Measurements from ENCODE around the gene HSPA1A.
"Not testable (repeated sequence)": the region's sequence is repeated elsewhere in the genome, so short reads cannot be mapped to it uniquely, and the experiment has no call there.

Gene HSPA1A

DNA sequence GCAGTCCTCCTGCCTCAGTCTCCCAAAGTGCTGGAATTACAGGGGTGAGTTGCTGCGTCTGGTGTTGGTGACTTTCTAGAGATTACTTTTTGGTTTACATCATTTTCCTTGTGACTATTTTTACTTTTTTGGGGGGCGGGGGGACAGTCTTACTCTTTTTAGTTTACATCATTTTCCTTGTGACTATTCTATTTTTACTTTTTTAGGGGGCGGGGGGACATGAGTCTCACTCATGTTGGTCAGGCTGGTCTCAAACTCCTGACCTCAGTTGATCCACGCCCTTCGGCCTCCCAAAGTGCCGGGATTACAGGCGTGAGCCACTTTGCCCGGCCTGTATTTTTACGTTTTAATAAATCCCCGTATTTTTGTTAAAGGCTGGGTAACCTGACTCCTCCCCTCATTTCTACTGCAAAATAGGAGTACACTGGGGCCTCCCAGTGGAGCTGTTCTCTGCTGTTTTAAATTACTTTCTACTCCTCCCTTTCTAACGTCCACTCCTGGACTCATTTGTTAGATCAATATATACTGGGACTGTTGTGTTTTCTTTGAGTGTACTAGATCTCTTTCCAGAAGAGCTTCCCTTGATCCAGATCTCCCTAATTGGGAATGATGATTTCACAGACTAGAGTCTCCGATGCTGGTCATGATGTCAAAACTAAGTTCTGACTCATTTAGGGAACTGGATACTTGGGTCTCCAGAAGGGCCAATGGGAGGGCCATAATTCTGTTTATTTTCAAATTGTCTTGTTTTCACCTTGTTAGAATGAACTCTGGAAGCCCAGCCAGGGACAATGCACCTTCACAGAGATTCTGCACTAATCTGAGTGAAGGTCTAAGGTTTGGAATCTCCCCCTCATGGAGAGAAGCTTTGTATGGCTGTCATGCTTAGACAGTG, 21.4 kb downstream of the HSPA1A start:
- no peak for DNase-seq

- DNase-seq = no peak
Observed at GRCh38 chr6:31837369-31838113, 22.2 kb downstream of the HSPA1A start.

GRCh38 chr6:31838114-31838553, 22.8 kb downstream of the HSPA1A start:
- not testable (repeated sequence) for DNase-seq

DNA sequence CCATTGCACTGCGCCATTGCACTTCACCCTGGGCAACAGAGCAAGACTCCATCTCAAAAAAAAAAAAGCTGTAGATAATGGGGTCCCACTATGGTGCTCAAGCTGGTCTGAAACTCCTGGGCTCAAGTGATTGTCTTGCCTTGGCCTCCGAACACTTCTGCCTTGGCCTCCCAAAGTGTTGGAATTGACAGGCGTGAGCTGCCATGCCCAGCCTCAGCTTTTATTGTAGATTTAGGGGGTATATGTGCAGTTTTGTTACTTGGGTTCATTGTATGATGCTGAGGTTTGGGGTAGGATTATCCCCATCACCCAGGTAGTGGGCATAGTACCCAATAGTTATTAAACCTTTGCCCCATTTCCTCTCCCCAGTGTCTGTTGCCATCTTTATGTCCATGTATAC, 23.6 kb downstream of the HSPA1A start:
- no peak for DNase-seq

- DNase-seq = not testable (repeated sequence)
Observed at GRCh38 chr6:31839779-31840126, 24.4 kb downstream of the HSPA1A start.

GRCh38 chr6:31842053-31842452, 26.7 kb downstream of the HSPA1A start:
- DNase-seq = no peak

DNA sequence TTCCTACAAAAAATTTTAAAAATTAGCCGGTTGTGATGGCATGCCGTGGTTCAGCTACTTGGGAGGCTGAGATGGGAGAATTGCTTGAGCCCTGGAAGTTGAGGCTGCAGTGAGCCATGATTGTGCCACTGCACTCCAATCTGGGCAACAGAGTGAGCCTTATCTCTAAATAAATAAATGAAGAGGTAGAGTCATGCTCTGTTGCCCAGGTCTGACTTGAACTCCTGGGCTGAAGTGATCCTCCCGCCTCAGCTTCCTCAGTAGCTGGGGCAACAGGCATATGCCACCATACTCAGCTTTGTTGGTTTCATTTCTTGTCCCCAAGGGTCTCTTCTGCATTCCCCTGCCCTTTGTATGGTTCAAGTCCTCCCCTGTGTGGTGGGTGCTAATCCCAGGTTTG, 29.2 kb downstream of the HSPA1A start:
- DNase-seq = no peak

- DNase-seq = no peak
Observed at GRCh38 chr6:31847276-31847978, 32.1 kb downstream of the HSPA1A start.

DNA sequence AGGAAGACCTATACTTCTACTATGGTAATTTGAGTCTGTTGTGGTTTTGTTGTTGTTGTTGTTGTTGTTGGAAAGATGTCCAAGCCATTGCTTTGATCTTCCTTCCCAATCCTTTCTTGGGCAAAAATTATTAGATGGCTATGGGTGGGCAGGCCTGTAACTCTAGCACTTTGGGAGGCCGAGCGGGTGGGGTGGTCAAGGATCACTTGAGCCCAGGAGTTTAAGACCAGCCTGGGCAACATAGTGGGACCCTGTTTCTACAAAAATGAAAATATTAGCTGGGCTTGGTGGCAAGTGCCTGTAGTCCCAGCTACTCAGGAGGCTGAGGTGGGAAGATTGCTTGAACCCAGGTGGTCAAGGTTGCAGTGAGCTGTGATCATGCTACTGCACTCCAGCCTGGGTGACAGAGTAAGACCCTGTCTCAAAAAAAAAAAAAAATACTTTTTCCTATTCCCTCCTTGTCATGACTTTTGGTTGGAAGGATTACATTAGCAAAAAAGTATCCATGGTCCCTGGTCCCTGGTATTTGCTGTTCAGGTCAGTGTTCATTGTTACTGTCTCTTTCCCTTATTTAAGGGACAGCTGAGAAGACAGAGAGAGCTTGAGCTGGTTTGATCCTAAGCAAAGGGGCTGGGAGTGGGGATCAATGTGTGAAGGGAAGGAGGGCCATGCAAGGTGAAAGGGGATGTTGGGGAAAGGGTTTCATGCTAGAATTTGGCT, 35.6 kb downstream of the HSPA1A start:
- DNase-seq = no peak

DNA sequence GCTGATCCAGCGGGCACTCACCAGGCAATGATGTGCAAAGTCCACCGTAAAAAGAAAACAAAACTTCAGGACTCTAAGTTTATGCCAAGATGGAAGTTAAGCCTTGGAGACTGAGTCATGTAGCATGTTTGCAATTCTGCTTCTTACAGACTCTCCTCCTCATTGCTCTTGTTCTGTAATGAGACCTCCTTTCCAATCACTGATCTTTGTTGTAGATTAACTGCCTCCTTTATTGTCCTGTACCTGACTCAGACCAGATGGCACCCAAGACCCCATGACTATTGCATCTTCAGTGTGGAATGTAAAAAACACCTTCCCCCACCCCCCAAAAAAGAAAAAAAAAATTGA, 36.1 kb downstream of the HSPA1A start:
- no peak for DNase-seq

DNA sequence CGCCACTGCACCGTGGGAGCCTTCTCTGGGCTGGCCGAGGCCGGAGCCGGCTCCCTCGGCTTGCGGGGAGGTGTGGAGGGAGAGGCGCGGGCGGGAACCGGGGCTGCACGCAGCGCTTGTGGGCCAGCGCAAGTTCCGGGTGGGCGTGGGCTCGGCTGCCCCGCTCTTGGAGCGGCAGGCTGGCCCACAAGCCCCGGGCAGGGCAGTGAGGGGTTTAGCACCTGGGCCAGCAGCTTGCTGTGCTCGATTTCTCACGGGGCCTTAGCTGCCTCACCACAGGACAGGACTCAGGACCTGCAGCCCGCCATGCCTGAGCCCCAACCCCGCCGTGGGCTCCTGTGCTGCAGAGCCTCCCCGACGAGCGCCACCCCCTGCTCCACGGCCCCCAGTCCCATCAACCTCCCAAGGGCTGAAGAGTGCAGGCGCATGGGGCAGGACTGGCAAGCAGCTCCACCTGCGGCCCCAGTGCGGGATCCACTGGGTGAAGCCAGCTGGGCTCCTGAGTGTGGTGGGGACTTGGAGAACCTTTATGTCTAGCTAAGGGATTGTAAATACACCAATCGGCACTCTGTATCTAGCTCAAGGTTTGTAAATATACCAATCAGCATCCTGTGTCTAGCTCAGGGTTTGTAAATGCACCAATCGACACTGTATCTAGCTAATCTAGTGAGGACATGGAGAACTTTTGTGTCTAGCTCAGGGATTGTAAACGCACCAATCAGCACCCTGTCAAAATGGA, 36.8 kb downstream of the HSPA1A start:
- not testable (repeated sequence) for DNase-seq

DNA sequence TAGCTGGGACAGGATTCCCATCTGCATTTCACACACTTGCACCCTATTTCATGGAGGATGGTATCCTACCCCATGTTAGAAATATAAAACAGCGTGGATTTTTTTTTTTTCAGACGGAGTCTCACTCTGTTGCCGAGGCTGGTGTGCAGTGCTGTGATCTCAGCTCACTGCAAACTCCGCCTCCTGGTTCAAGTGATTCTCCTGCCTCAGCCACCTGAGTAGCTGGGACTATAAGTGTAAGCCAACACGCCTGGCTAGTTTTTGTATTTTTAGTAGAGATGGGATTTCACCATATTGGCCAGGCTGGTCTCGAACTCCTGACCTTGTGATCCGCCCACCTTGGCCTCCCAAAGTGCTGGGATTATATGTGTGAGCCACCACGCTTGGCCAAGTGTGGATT, 42.4 kb downstream of the HSPA1A start:
- not testable (repeated sequence) for DNase-seq

GRCh38 chr6:31858707-31859106, 43.4 kb downstream of the HSPA1A start:
- no peak for DNase-seq

GRCh38 chr6:31859923-31860322, 44.6 kb downstream of the HSPA1A start:
- DNase-seq = no peak

DNA sequence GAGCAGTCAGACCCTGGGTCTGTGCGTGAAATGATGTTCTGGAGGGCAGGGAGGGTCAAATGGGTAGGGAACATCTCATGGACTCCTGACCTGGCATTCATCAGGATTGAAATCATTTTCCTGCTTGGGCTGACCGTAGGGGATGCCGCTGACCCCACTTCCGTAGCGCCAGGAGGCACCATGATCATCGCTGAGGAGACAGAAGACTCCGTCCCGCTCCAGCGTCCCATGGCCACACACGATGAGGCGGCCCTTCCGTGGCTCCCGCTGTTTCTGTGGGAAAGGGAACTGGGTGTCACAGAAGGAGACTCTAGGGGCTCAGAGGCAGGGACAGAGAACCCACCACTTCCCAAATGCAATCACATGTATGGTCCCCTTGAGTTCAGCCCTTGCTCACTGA, 45.0 kb downstream of the HSPA1A start:
- no peak for DNase-seq

- DNase-seq = no peak
Observed at GRCh38 chr6:31861150-31861549, 45.8 kb downstream of the HSPA1A start.

DNA sequence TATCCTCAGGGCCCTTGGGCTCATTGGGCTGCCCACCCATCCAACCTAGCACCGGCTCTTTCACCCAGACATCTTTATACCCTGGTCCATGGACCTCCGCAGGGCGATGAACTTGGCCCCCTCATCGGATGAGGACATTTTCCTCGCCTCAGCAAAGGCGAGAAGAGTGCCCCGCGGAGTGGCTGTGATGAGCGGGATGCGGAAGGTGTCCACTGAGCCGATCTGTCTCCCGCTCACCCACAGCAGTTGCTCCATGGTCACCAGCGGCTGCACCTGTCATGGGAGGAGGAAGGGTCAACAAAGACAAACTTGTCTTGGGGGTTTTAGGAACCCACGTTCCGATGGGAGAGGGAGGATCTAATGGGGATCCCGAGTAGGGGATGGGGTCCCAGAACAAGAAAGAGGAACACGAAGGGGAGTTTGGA, 46.6 kb downstream of the HSPA1A start:
- no peak for DNase-seq

- DNase-seq = peak; percentile 100
Observed at GRCh38 chr6:31862344-31863235, 47.2 kb downstream of the HSPA1A start, which contains the start of gene NEU1. TSS of gene NEU1 (minus strand) at chr6:31862821. CDS start at chr6:31862776, 45 bp downstream.

- not testable (repeated sequence) for DNase-seq
Observed at GRCh38 chr6:31864123-31864562, 48.8 kb downstream of the HSPA1A start.

- DNase-seq = no peak
Observed at GRCh38 chr6:31864818-31865204, 49.5 kb downstream of the HSPA1A start.
